Karpas-422 (cell line): ENCODE results near the gene FA2H. TPM values are rescaled to one million over a fixed set of nuclear protein-coding genes. Genes with fewer than 3 reads are reported as not detected.
A peak's percentile ranks its signal among the peaks of the same experiment; 100 is the strongest.
"Not testable (repeated sequence)": the region's sequence is repeated elsewhere in the genome, so short reads cannot be mapped to it uniquely, and the experiment has no call there.

Source experiments
- DNase-seq: peaks from one replicate; pipeline ENCODE4 v3.0.0-alpha.2; 2015
- H2AFZ ChIP-seq: fragments of 200-600 bp; sonication (generic); 2 replicates; pipeline ENCODE4 v1.6.1; 2014; ENCODE audit warnings: antibody characterized with exemption, low read length, mixed read lengths
- H3K27ac ChIP-seq: fragments of 200-600 bp; sonication (generic); 2 replicates; pipeline ENCODE4 v1.5.1; 2014; ENCODE audit warnings: mild to moderate bottlenecking, low read length, moderate library complexity
- H3K27me3 ChIP-seq: fragments of 200-600 bp; sonication (generic); 2 replicates; pipeline ENCODE4 v1.6.1; 2014; ENCODE audit warnings: low read length, mixed read lengths
- H3K36me3 ChIP-seq: fragments of 200-600 bp; sonication (generic); 2 replicates; pipeline ENCODE4 v1.6.1; 2014; ENCODE audit warnings: low read length, mixed read lengths; ENCODE audit not compliant: insufficient read depth
- H3K4me1 ChIP-seq: fragments of 200-600 bp; sonication (generic); 2 replicates; pipeline ENCODE4 v1.6.1; 2014; ENCODE audit warnings: mild to moderate bottlenecking, low read length, mixed read lengths
- H3K4me2 ChIP-seq: fragments of 200-600 bp; sonication (generic); 2 replicates; pipeline ENCODE4 v1.6.1; 2014; ENCODE audit warnings: low read length, low read depth, mild to moderate bottlenecking; ENCODE audit not compliant: poor library complexity, severe bottlenecking
- H3K4me3 ChIP-seq: fragments of 200-600 bp; sonication (generic); 2 replicates; pipeline ENCODE4 v1.5.1; 2014; ENCODE audit warnings: mild to moderate bottlenecking, antibody characterized with exemption, low read length, mixed read lengths
- H3K79me2 ChIP-seq: fragments of 200-600 bp; sonication (generic); 2 replicates; pipeline ENCODE4 v1.6.1; 2014; ENCODE audit warnings: mild to moderate bottlenecking, low read length, mixed read lengths
- H3K9ac ChIP-seq: fragments of 200-600 bp; sonication (generic); 2 replicates; pipeline ENCODE4 v1.6.0; 2014; ENCODE audit warnings: low read length
- H3K9me2 ChIP-seq: fragments of 200-600 bp; sonication (generic), shearing (Covaris generic); replicated peaks from 2 replicates; pipeline ENCODE4 v1.6.0; 2014; ENCODE audit warnings: mild to moderate bottlenecking, low read length, moderate library complexity; ENCODE audit not compliant: insufficient read depth
- H3K9me3 ChIP-seq: fragments of 300-700, 200-600 bp; sonication (generic); 2 replicates; pipeline ENCODE4 v1.6.1; 2014; ENCODE audit warnings: low read length, mixed read lengths
- H4K20me1 ChIP-seq: fragments of 200-600 bp; sonication (generic); 2 replicates; pipeline ENCODE4 v1.6.1; 2014; ENCODE audit warnings: mild to moderate bottlenecking, antibody characterized with exemption, low read length, low read depth; ENCODE audit not compliant: insufficient read depth
- total RNA-seq: library from RNA; depleted of rRNA; stranded (reverse); fragments of >200 nt; shearing (Covaris generic); gene quantifications from 2 replicates; pipeline ENCODE4 v1.2.3, GENCODE V29; 2014; ENCODE audit warnings: low replicate concordance; rRNA removed

FA2H gene, protein sequence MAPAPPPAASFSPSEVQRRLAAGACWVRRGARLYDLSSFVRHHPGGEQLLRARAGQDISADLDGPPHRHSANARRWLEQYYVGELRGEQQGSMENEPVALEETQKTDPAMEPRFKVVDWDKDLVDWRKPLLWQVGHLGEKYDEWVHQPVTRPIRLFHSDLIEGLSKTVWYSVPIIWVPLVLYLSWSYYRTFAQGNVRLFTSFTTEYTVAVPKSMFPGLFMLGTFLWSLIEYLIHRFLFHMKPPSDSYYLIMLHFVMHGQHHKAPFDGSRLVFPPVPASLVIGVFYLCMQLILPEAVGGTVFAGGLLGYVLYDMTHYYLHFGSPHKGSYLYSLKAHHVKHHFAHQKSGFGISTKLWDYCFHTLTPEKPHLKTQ
- not detected in 2 replicates for total RNA-seq

DNA sequence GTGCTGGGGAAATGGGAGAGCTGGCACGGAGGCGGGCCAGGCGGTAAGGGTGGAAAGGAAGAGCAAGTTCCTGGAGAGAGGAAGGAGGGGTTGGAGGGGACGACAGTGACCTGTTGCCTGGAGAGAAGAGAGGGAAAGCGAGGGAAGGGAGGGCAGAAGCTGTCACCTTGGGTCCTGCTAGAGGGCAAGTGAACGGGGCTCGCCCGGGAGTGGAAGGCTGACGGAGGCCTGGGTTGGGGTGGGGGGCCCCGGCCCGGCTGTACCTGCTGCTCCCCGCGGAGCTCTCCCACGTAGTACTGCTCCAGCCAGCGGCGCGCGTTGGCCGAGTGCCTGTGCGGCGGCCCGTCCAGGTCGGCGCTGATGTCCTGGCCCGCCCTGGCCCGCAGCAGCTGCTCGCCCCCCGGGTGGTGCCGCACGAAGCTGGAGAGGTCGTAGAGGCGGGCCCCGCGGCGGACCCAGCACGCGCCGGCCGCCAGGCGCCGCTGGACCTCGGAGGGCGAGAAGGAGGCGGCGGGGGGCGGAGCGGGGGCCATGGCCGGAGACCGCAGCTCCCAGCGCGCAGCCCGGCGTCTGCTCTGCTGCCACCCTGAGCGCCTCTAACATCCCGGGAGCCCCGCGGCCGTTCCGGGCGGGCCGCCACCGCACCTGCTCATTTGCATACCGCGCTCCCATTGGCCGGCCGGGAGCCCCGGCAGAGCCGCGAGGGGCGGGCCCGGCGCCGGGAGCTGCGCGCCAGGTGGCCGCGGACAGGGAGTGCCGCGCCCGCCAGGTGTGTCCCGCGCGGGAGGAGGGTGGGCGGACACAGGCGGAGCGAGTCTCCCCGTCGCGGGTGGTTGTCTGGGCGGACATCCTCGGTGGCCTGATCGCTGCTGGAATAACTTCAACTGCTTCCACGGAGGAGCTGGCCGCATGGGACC, at the start of gene FA2H:
Gene FA2H (minus strand): TSS at position 598 of the 917 bp plus-strand sequence. CDS start 65 bp downstream, at position 533.
- H3K9me3 ChIP-seq = no peaks in the 10 kb centered on the region
- no peak within 1 kb of the TSS for H3K27ac ChIP-seq
- H3K4me3 ChIP-seq = no peak within 1 kb of the TSS
- H3K79me2 ChIP-seq = no peaks in the 10 kb centered on the region
- no peaks in the 10 kb centered on the region for H3K36me3 ChIP-seq
- no peak within 1 kb of the TSS for H2AFZ ChIP-seq
- no peak within 1 kb of the TSS for H3K4me2 ChIP-seq
- no peaks in the 10 kb centered on the region for H3K9me2 ChIP-seq
- peaks cover 6% of the 10 kb centered on the region for H3K4me1 ChIP-seq
- no peaks in the 10 kb centered on the region for H3K27me3 ChIP-seq
- DNase-seq = no peak
- no peaks in the 10 kb centered on the region for H4K20me1 ChIP-seq
- no peak within 1 kb of the TSS for H3K9ac ChIP-seq

DNA sequence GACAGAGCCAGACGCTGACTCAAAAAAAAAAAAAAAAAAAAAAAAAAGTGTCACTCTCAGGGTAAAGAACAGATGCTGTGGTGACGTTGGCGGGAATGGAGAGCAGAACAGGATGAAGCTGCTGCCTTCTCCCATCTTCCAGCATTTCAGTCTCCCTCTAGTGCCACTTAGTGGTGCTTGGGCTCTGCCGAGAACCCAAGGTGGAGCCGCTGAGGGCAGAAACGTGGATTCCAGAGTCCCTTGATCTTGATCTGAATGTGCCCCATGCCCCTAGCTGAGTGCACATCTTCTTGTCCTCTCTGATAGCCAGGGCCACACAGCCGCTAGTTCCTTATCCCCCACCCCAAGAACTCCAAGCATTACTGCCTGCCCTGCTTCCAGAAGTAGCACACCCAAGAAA, 43.2 kb upstream of the FA2H start:
- no peaks in the 10 kb centered on the region for H3K36me3 ChIP-seq
- DNase-seq = no peak
- H2AFZ ChIP-seq = no peak overlapping the region
- H3K9ac ChIP-seq = no peak overlapping the region
- no peaks in the 10 kb centered on the region for H3K9me3 ChIP-seq
- H3K79me2 ChIP-seq = no peaks in the 10 kb centered on the region
- H3K27ac ChIP-seq = no peak overlapping the region
- H3K27me3 ChIP-seq = no peaks in the 10 kb centered on the region
- H3K9me2 ChIP-seq = no peaks in the 10 kb centered on the region
- no peaks in the 10 kb centered on the region for H4K20me1 ChIP-seq
- no peak overlapping the region for H3K4me3 ChIP-seq
- H3K4me2 ChIP-seq = no peak overlapping the region
- H3K4me1 ChIP-seq = no peaks in the 10 kb centered on the region

DNA sequence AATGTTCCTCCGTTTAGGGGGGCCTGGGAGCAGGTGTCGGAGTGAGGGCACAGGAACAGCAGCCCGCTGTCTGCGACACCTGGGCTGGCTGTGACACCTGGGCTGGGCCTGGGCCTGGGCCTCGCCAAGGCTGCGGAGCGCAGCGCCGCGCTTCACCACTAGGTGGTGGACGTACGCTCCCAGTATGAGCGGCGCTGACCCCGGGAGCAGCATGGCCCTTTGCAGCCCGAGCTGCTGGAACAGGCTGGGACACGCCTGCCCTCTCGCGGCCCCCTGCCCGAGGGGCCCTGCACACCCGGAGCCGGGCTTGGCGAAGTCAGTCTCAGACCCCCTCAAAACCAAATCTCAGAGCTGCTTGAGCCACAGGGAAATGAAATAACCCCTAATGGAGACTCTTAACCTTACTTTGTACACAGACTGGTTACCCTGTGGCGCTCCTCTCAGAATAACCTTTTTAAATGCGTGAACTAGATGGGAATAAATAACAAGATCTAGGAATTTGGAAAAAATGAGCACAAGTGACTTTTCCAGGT, 38.6 kb upstream of the FA2H start:
- Histone ChIP-seq H3K27me3 (no peaks in the 10 kb centered on the region), H3K9ac (no peak overlapping the region)

DNA sequence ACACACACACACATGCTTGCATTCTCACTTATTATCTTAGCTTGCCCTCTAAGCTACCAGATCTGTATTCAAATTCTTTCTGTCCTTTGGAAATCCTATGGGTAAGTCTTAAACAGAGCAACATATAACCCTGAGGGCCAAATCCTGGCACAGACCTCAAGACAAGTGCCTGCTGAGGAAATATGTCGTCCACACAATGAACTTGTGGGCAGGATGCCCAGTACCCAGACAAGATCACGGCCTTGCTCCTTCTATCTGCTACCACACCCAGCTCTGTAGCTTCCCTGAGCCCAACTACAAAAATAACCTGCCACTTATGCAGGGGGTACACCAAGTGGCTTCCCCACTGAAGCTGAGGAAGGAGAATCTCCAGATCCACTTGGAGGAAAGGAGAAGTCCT, 37.3 kb upstream of the FA2H start:
- no peak overlapping the region for H2AFZ ChIP-seq
- H3K36me3 ChIP-seq = no peaks in the 10 kb centered on the region
- H3K4me2 ChIP-seq = no peak overlapping the region
- no peak for DNase-seq
- no peak overlapping the region for H3K27ac ChIP-seq
- no peak overlapping the region for H3K4me3 ChIP-seq
- H3K4me1 ChIP-seq = no peaks in the 10 kb centered on the region
- no peaks in the 10 kb centered on the region for H4K20me1 ChIP-seq
- H3K9me3 ChIP-seq = no peaks in the 10 kb centered on the region
- H3K27me3 ChIP-seq = no peaks in the 10 kb centered on the region
- no peak overlapping the region for H3K9ac ChIP-seq
- no peaks in the 10 kb centered on the region for H3K9me2 ChIP-seq
- no peaks in the 10 kb centered on the region for H3K79me2 ChIP-seq

More for the DNA sequence above, 38.6 kb upstream of the FA2H start:
- Histone ChIP-seq H3K36me3 (no peaks in the 10 kb centered on the region), H3K9me3 (no peaks in the 10 kb centered on the region), H3K4me3 (no peak overlapping the region), H2AFZ (no peak overlapping the region), H3K4me2 (no peak overlapping the region), H3K9me2 (no peaks in the 10 kb centered on the region), H3K79me2 (no peaks in the 10 kb centered on the region), H3K27ac (no peak overlapping the region), H4K20me1 (no peaks in the 10 kb centered on the region), H3K4me1 (no peaks in the 10 kb centered on the region)
- peak; percentile 89 for DNase-seq

DNA sequence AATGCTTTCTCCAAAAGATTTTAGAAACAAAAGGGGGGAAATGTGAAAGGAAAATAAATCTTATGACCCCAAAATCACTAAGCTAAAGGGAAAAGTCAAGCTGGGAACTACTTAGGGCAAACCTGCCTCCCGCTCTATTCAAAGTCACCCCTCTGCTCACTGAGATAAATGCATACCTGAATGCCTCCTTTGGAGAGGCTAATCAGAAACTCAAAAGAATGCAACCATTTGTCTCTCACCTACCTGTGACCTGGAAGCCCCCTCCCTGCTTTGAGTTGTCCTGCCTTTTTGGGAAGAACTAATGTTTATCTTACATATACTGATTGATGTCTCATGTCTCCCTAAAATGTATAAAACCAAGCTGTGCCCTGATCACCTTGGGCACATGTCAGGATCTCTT, 36.6 kb upstream of the FA2H start:
- H2AFZ ChIP-seq, H3K27me3 ChIP-seq, H3K9ac ChIP-seq, H4K20me1 ChIP-seq, H3K79me2 ChIP-seq, H3K36me3 ChIP-seq, H3K9me3 ChIP-seq, H3K4me2 ChIP-seq, H3K9me2 ChIP-seq, H3K4me1 ChIP-seq, H3K4me3 ChIP-seq, H3K27ac ChIP-seq, DNase-seq: not testable (repeated sequence)

DNA sequence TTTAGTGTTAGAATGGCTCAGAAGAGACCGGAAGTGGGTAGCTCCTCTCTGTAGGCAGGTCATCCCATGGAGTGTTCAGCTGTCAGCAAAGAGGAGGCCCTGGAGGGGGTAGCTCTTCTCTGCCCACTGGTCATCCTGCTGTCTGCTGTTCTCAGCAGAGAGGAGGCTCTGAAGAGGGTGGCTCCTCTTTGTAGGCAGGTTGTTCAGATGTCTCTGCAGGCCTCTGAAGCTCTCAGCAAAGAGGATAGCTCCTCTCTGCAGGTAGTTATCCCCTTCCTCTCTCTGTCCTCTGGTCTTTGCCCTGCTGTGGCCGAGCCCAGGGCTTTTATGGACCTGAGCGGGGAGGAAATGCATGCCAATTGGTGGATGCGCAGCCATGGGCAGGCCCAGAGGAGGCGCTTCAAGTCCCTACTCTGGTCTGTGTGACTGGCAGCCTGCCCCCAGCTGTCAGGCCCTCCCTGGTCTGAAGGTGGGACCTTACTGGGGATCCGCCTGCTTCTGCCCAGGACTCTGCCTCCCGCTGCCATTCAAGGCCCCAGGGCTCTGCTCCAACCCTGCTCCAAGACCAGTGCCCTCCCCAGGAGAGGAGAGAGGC, 32.5 kb upstream of the FA2H start:
- Histone ChIP-seq H3K36me3 (no peaks in the 10 kb centered on the region), H4K20me1 (no peaks in the 10 kb centered on the region), H3K9ac (no peak overlapping the region), H3K9me2 (no peaks in the 10 kb centered on the region), H3K4me3 (no peak overlapping the region), H3K27me3 (no peaks in the 10 kb centered on the region), H3K4me2 (no peak overlapping the region), H3K9me3 (no peaks in the 10 kb centered on the region), H3K4me1 (no peaks in the 10 kb centered on the region), H3K79me2 (no peaks in the 10 kb centered on the region), H3K27ac (no peak overlapping the region), H2AFZ (no peak overlapping the region)
- DNase-seq = no peak

DNA sequence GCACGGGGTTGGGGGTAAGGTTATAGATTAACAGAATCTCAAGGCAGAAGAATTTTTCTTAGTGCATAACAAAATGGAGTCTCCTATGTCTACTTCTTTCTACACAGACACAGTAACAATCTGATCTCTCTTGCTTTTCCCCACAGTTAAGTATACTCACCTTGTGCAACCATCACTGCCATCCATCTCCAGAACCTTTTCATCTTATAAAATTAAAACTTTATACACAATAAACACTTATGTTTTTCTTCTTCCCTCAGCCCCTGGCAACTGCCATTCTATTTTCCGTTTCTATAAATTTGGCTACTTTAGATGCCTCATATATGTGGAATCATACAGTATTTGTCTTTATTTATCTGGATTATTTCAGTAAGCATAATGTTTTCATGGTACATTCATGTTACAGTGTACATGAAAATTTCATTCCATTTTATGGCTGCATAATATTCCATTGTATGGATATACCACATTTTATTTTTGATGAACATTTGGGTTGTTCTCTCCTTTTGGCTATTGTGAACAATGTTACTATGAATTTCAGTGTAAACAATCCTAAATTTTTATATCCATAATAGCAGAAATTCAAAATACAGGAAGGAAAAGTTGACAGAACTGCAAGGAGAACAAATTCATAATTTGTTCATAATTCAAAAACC, 25.7 kb upstream of the FA2H start:
- DNase-seq = no peak
- Histone ChIP-seq H3K9me2 (no peaks in the 10 kb centered on the region), H3K27ac (no peak overlapping the region), H2AFZ (no peak overlapping the region), H3K9me3 (no peaks in the 10 kb centered on the region), H3K36me3 (no peaks in the 10 kb centered on the region), H3K9ac (no peak overlapping the region), H3K4me1 (no peaks in the 10 kb centered on the region), H3K4me2 (no peak overlapping the region), H3K27me3 (no peaks in the 10 kb centered on the region), H3K4me3 (no peak overlapping the region), H3K79me2 (no peaks in the 10 kb centered on the region), H4K20me1 (no peaks in the 10 kb centered on the region)
